ENCODE results near the gene SEMA3D. TPM values are rescaled to one million over a fixed set of nuclear protein-coding genes. Genes with fewer than 3 reads are reported as not detected.

The SEMA3D gene
- total and polyA plus RNA-seq, 2 experiments from 2014 or later, result 1.5 to 7.2 TPM

- TF ChIP-seq, protein P1, sequence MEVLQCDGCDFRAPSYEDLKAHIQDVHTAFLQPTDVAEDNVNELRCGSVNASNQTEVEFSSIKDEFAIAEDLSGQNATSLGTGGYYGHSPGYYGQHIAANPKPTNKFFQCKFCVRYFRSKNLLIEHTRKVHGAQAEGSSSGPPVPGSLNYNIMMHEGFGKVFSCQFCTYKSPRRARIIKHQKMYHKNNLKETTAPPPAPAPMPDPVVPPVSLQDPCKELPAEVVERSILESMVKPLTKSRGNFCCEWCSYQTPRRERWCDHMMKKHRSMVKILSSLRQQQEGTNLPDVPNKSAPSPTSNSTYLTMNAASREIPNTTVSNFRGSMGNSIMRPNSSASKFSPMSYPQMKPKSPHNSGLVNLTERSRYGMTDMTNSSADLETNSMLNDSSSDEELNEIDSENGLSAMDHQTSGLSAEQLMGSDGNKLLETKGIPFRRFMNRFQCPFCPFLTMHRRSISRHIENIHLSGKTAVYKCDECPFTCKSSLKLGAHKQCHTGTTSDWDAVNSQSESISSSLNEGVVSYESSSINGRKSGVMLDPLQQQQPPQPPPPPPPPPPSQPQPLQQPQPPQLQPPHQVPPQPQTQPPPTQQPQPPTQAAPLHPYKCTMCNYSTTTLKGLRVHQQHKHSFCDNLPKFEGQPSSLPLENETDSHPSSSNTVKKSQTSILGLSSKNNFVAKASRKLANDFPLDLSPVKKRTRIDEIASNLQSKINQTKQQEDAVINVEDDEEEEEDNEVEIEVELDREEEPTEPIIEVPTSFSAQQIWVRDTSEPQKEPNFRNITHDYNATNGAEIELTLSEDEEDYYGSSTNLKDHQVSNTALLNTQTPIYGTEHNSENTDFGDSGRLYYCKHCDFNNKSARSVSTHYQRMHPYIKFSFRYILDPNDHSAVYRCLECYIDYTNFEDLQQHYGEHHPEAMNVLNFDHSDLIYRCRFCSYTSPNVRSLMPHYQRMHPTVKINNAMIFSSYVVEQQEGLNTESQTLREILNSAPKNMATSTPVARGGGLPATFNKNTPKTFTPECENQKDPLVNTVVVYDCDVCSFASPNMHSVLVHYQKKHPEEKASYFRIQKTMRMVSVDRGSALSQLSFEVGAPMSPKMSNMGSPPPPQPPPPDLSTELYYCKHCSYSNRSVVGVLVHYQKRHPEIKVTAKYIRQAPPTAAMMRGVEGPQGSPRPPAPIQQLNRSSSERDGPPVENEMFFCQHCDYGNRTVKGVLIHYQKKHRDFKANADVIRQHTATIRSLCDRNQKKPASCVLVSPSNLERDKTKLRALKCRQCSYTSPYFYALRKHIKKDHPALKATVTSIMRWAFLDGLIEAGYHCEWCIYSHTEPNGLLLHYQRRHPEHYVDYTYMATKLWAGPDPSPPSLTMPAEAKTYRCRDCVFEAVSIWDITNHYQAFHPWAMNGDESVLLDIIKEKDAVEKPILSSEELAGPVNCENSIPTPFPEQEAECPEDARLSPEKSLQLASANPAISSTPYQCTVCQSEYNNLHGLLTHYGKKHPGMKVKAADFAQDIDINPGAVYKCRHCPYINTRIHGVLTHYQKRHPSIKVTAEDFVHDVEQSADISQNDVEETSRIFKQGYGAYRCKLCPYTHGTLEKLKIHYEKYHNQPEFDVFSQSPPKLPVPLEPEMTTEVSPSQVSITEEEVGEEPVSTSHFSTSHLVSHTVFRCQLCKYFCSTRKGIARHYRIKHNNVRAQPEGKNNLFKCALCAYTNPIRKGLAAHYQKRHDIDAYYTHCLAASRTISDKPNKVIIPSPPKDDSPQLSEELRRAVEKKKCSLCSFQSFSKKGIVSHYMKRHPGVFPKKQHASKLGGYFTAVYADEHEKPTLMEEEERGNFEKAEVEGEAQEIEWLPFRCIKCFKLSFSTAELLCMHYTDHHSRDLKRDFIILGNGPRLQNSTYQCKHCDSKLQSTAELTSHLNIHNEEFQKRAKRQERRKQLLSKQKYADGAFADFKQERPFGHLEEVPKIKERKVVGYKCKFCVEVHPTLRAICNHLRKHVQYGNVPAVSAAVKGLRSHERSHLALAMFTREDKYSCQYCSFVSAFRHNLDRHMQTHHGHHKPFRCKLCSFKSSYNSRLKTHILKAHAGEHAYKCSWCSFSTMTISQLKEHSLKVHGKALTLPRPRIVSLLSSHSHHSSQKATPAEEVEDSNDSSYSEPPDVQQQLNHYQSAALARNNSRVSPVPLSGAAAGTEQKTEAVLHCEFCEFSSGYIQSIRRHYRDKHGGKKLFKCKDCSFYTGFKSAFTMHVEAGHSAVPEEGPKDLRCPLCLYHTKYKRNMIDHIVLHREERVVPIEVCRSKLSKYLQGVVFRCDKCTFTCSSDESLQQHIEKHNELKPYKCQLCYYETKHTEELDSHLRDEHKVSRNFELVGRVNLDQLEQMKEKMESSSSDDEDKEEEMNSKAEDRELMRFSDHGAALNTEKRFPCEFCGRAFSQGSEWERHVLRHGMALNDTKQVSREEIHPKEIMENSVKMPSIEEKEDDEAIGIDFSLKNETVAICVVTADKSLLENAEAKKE (CRISPR knock-in tag; IDR thresholded peaks at IDR 0.05), result no peak
- no peak for TF ChIP-seq ZNF114 (CRISPR knock-in tag; IDR thresholded peaks at IDR 0.05)
- TF ChIP-seq, protein P2, sequence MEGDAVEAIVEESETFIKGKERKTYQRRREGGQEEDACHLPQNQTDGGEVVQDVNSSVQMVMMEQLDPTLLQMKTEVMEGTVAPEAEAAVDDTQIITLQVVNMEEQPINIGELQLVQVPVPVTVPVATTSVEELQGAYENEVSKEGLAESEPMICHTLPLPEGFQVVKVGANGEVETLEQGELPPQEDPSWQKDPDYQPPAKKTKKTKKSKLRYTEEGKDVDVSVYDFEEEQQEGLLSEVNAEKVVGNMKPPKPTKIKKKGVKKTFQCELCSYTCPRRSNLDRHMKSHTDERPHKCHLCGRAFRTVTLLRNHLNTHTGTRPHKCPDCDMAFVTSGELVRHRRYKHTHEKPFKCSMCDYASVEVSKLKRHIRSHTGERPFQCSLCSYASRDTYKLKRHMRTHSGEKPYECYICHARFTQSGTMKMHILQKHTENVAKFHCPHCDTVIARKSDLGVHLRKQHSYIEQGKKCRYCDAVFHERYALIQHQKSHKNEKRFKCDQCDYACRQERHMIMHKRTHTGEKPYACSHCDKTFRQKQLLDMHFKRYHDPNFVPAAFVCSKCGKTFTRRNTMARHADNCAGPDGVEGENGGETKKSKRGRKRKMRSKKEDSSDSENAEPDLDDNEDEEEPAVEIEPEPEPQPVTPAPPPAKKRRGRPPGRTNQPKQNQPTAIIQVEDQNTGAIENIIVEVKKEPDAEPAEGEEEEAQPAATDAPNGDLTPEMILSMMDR (conservative IDR thresholded peaks at IDR 0.05; ENCODE audit: low read depth in 2 of 2), result no peak
- TF ChIP-seq ETS1 (IDR thresholded peaks at IDR 0.05), result no peak
- no peak for TF ChIP-seq STAT1 (IDR thresholded peaks at IDR 0.05; ENCODE audit: unreplicated experiment)
- no peak for TF ChIP-seq EZH2 (IDR thresholded peaks at IDR 0.05; ENCODE audit: low read depth, unreplicated experiment)
These were observed 140.3 kb downstream of the SEMA3D start (continued) for GRCh38 chr7:85046534-85046933.

Measured in GM23338 (cell line).